ENCODE measurements around the gene MAP3K19. TPM values are rescaled to one million over a fixed set of nuclear protein-coding genes. Genes with fewer than 3 reads are reported as not detected.
"Not testable (repeated sequence)": the region's sequence is repeated elsewhere in the genome, so short reads cannot be mapped to it uniquely, and the experiment has no call there.

The MAP3K19 gene
- total and polyA plus RNA-seq, 2 experiments from 2014 or later: not detected

DNA sequence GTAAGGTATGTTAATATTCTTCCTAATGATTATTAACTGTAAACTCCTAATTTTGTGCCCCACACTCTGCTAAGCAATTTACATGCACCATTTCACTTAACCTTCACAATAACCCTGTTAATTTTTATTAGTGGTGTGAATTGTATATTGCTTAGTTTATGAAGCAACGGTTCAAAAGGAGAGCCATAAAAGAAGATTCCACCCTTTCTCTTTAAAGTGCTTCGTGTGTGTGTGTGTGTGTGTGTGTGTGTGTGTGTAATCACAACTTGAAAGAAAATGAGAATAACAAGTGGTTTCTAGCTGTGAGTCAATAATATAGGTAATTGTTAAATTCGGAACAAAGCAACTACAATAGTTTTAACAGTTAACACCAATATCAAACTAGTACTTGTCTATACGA is 68.0 kb downstream of the MAP3K19 start (continued):
- TF ChIP-seq, protein P1, sequence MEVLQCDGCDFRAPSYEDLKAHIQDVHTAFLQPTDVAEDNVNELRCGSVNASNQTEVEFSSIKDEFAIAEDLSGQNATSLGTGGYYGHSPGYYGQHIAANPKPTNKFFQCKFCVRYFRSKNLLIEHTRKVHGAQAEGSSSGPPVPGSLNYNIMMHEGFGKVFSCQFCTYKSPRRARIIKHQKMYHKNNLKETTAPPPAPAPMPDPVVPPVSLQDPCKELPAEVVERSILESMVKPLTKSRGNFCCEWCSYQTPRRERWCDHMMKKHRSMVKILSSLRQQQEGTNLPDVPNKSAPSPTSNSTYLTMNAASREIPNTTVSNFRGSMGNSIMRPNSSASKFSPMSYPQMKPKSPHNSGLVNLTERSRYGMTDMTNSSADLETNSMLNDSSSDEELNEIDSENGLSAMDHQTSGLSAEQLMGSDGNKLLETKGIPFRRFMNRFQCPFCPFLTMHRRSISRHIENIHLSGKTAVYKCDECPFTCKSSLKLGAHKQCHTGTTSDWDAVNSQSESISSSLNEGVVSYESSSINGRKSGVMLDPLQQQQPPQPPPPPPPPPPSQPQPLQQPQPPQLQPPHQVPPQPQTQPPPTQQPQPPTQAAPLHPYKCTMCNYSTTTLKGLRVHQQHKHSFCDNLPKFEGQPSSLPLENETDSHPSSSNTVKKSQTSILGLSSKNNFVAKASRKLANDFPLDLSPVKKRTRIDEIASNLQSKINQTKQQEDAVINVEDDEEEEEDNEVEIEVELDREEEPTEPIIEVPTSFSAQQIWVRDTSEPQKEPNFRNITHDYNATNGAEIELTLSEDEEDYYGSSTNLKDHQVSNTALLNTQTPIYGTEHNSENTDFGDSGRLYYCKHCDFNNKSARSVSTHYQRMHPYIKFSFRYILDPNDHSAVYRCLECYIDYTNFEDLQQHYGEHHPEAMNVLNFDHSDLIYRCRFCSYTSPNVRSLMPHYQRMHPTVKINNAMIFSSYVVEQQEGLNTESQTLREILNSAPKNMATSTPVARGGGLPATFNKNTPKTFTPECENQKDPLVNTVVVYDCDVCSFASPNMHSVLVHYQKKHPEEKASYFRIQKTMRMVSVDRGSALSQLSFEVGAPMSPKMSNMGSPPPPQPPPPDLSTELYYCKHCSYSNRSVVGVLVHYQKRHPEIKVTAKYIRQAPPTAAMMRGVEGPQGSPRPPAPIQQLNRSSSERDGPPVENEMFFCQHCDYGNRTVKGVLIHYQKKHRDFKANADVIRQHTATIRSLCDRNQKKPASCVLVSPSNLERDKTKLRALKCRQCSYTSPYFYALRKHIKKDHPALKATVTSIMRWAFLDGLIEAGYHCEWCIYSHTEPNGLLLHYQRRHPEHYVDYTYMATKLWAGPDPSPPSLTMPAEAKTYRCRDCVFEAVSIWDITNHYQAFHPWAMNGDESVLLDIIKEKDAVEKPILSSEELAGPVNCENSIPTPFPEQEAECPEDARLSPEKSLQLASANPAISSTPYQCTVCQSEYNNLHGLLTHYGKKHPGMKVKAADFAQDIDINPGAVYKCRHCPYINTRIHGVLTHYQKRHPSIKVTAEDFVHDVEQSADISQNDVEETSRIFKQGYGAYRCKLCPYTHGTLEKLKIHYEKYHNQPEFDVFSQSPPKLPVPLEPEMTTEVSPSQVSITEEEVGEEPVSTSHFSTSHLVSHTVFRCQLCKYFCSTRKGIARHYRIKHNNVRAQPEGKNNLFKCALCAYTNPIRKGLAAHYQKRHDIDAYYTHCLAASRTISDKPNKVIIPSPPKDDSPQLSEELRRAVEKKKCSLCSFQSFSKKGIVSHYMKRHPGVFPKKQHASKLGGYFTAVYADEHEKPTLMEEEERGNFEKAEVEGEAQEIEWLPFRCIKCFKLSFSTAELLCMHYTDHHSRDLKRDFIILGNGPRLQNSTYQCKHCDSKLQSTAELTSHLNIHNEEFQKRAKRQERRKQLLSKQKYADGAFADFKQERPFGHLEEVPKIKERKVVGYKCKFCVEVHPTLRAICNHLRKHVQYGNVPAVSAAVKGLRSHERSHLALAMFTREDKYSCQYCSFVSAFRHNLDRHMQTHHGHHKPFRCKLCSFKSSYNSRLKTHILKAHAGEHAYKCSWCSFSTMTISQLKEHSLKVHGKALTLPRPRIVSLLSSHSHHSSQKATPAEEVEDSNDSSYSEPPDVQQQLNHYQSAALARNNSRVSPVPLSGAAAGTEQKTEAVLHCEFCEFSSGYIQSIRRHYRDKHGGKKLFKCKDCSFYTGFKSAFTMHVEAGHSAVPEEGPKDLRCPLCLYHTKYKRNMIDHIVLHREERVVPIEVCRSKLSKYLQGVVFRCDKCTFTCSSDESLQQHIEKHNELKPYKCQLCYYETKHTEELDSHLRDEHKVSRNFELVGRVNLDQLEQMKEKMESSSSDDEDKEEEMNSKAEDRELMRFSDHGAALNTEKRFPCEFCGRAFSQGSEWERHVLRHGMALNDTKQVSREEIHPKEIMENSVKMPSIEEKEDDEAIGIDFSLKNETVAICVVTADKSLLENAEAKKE (CRISPR knock-in tag; IDR thresholded peaks at IDR 0.05): no peak
- TF ChIP-seq EZH2phosphoT487 (IDR thresholded peaks at IDR 0.05; ENCODE audit: unreplicated experiment) (no peak), POLR2AphosphoS5 (IDR thresholded peaks at IDR 0.05; ENCODE audit: low read depth) (no peak), STAT1 (IDR thresholded peaks at IDR 0.05; ENCODE audit: unreplicated experiment) (no peak)
- TF ChIP-seq, protein P2, sequence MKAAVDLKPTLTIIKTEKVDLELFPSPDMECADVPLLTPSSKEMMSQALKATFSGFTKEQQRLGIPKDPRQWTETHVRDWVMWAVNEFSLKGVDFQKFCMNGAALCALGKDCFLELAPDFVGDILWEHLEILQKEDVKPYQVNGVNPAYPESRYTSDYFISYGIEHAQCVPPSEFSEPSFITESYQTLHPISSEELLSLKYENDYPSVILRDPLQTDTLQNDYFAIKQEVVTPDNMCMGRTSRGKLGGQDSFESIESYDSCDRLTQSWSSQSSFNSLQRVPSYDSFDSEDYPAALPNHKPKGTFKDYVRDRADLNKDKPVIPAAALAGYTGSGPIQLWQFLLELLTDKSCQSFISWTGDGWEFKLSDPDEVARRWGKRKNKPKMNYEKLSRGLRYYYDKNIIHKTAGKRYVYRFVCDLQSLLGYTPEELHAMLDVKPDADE (IDR thresholded peaks at IDR 0.05): no peak

DNA sequence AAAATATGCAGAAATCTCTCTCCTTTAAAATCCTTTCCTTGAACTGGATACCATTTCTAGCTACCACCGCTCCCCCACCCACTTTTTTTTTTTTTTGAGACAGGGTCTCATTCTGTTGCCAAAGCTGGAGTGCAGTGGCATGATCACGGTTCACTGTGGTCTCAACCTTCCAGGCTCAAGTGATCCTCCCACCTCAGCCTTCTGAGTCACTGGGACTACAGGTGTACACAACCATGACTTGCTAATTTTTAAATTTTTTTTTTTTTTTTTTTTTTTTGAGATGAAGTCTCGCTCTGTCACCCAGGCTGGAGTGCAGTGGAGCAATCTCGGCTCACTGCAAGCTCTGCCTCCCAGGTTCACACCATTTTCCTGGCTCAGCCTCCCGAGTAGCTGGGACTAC is 70.1 kb downstream of the MAP3K19 start:
- not testable (repeated sequence) for H3K36me3 Mint-ChIP-seq (ENCODE audit: low read depth); H3K27me3 ChIP-seq (ENCODE audit: insufficient read depth); H3K9me2 ChIP-seq (ENCODE audit: insufficient read depth); H3K4me3 Mint-ChIP-seq; H3K79me2 ChIP-seq (replicated peaks; ENCODE audit: insufficient read depth); H3K4me2 ChIP-seq; H4K20me1 ChIP-seq (replicated peaks; ENCODE audit: insufficient read depth); H3K36me3 ChIP-seq (ENCODE audit: insufficient read depth); H3F3A ChIP-seq (replicated peaks; ENCODE audit: low read depth); H3K4me1 Mint-ChIP-seq; ATAC-seq; H3K4me3 ChIP-seq; H2AFZ ChIP-seq; H3K4me1 ChIP-seq (ENCODE audit: insufficient read depth); H3K27me3 Mint-ChIP-seq (ENCODE audit: insufficient read depth, low read depth, poor library complexity); H3K27ac Mint-ChIP-seq; DNase-seq (ENCODE audit: low spot score); H3K27ac ChIP-seq (ENCODE audit: low read depth)
- peaks cover 18% of the 10 kb centered on the region for H3K9me3 Mint-ChIP-seq

Data from GM23338 (cell line).